ENCODE measurements around the gene SF3B2. TPM values are rescaled to one million over a fixed set of nuclear protein-coding genes. Genes with fewer than 3 reads are reported as not detected.
A peak's percentile ranks its signal among the peaks of the same experiment; 100 is the strongest.

The SF3B2 gene
- total RNA-seq, 2 donors from 2014 or later, result 62.5 to 111 TPM

DNA sequence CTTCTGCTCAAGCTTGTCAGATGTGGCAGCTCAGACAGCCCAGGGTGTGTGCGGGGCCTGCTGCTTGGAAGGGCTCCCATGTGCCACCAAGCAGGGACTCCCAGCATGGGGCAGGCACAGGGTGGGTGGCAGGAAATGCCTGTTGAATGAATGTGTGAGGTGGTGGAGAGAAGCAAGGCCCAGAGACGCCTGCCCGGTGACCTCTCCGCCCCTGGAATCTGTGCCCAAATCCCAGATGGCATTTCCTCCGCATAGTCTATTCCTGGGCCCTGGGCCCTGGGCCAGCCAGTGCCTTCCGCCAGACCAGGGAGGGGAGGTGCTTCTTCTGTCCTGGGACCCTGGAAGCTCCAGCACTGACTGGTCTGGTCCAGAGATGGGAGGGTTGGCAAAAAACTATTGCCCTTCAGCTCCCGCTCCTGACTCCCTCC lies 36.7 kb upstream of the SF3B2 start:
- TF ChIP-seq, protein P1, sequence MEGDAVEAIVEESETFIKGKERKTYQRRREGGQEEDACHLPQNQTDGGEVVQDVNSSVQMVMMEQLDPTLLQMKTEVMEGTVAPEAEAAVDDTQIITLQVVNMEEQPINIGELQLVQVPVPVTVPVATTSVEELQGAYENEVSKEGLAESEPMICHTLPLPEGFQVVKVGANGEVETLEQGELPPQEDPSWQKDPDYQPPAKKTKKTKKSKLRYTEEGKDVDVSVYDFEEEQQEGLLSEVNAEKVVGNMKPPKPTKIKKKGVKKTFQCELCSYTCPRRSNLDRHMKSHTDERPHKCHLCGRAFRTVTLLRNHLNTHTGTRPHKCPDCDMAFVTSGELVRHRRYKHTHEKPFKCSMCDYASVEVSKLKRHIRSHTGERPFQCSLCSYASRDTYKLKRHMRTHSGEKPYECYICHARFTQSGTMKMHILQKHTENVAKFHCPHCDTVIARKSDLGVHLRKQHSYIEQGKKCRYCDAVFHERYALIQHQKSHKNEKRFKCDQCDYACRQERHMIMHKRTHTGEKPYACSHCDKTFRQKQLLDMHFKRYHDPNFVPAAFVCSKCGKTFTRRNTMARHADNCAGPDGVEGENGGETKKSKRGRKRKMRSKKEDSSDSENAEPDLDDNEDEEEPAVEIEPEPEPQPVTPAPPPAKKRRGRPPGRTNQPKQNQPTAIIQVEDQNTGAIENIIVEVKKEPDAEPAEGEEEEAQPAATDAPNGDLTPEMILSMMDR (IDR thresholded peaks at IDR 0.05), result no peak
- H3K27ac ChIP-seq, result peak overlapping the region; percentile 55 to 69
- H3K27me3 ChIP-seq, result peaks cover 0 to 4% of the 10 kb centered on the region in 2 donors

DNA sequence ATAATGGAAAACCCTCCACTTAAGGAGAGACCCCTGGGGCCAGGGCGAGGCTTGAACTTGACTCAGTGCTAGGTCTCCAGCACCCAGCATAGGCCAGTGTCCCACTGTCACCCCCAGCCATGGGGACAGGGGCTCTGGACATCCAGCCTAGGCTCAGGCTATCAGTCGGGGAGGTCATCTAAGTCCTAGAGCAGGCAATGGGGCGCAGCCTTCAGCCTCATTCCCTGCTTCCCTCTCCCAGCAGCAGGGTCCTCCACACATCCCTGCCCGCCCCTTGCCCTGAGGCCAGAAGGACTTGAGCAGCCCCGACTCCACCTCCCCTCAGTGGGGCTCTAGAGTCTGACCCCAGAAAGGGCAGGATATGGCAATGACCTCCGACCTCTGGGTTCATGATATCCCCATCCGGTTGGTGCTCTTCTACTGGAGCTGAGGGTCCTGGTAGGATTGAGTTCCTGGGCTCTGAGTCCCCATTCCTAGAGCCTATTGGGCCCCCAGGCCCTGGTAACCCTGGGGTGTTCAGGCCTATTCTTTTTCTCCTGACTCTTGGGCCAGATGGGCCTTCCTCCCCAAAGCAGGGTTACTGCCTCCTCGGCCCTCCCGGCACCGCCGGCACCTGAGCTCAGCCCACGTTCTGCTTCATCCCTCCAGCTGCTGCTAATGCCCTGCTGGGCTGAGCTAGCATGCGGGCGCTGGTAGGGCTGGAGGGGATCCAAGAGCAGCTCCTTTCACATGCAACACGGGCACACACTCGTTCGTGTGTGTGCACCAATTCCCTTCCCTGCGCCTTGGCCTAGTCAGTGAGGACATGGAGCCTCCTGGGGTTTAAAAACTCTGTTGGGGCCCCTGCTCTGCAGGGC lies 36.0 kb upstream of the SF3B2 start:
- no peak for DNase-seq (ENCODE audit: low spot score)
- Histone ChIP-seq H3K27ac (peak overlapping the region; percentile 55 to 69), H3K4me1 (peaks cover 0 to 37% of the 10 kb centered on the region in 2 donors), H3K36me3 (no peaks in the 10 kb centered on the region), H3K27me3 (peaks cover 0 to 4% of the 10 kb centered on the region in 2 donors), H3K9me3 (no peaks in the 10 kb centered on the region), H3K4me3 (no peak overlapping the region)
- TF ChIP-seq, protein P1 (IDR thresholded peaks at IDR 0.05), result no peak

More for the DNA sequence above, 36.7 kb upstream of the SF3B2 start:
- Histone ChIP-seq H3K9me3 (no peaks in the 10 kb centered on the region), H3K4me3 (no peak overlapping the region), H3K36me3 (no peaks in the 10 kb centered on the region), H3K4me1 (peaks cover 0 to 34% of the 10 kb centered on the region in 2 donors)
- no peak for DNase-seq (ENCODE audit: low spot score)

DNA sequence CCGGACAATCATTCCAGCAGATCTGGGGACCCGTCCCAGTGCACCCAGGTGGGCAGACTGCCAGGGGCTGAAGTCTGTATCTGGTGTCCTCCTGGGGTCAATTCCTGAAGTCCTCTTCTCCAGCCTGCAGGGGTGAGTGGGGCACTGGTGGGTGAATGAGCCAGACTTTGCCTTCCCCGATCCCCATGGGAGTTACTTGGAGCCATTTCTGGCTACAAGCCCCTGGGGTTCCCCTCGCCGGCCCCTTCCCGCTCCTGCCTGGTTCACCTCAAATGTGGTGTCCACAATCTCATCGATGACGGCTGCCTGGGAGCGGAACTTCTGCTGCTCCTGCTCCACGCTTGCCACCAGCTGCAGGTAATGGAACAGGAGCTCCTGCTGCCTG lies 35.4 kb upstream of the SF3B2 start:
- TF ChIP-seq, protein P1 (IDR thresholded peaks at IDR 0.05), result no peak
- Histone ChIP-seq H3K27ac (no peak overlapping the region), H3K4me3 (no peak overlapping the region), H3K27me3 (peaks cover 0 to 1% of the 10 kb centered on the region in 2 donors), H3K9me3 (no peaks in the 10 kb centered on the region), H3K36me3 (no peaks in the 10 kb centered on the region), H3K4me1 (peaks cover 0 to 36% of the 10 kb centered on the region in 2 donors)
- no peak for DNase-seq (ENCODE audit: low spot score)

- no peak for DNase-seq (ENCODE audit: low spot score)
- H3K27ac ChIP-seq, result no peak overlapping the region
These were observed 34.8 kb upstream of the SF3B2 start for GRCh38 chr11:66017321-66017720.

GRCh38 chr11:66020212-66020611 lies 32.0 kb upstream of the SF3B2 start:
- TF ChIP-seq, protein P1 (IDR thresholded peaks at IDR 0.05), result no peak

More at GRCh38 chr11:66017321-66017720, 34.8 kb upstream of the SF3B2 start:
- H3K36me3 ChIP-seq, result no peaks in the 10 kb centered on the region
- TF ChIP-seq, protein P1 (IDR thresholded peaks at IDR 0.05), result no peak
- no peaks in the 10 kb centered on the region for H3K27me3 ChIP-seq
- H3K4me1 ChIP-seq, result peaks cover 0 to 35% of the 10 kb centered on the region in 2 donors
- no peak overlapping the region for H3K4me3 ChIP-seq
- H3K9me3 ChIP-seq, result no peaks in the 10 kb centered on the region

More at GRCh38 chr11:66020212-66020611, 32.0 kb upstream of the SF3B2 start:
- Histone ChIP-seq H3K4me3 (no peak overlapping the region), H3K9me3 (no peaks in the 10 kb centered on the region), H3K27ac (no peak overlapping the region), H3K27me3 (no peaks in the 10 kb centered on the region), H3K4me1 (peaks cover 0 to 29% of the 10 kb centered on the region in 2 donors), H3K36me3 (no peaks in the 10 kb centered on the region)
- DNase-seq (ENCODE audit: low spot score), result no peak

Data from right atrium auricular region (tissue), 2 donors.